GM23248 (cell line): ENCODE data around the gene CCL18.

Experiments
- EZH2 ChIP-seq: fragments of 200-600 bp; sonication (generic); IDR thresholded peaks from 2 replicates; pipeline ENCODE4 v1.6.1; 2018; ENCODE audit warnings: antibody characterized with exemption, mild to moderate bottlenecking; ENCODE audit not compliant: insufficient read depth, poor library complexity, severe bottlenecking
- EZH2phosphoT487 ChIP-seq: fragments of 200-600 bp; sonication (generic); IDR thresholded peaks from 2 replicates; pipeline ENCODE4 v1.6.1; 2018; ENCODE audit warnings: antibody characterized with exemption, moderate library complexity, mild to moderate bottlenecking, low read depth; ENCODE audit not compliant: insufficient read depth

GRCh38 chr17:36071751-36072150, 7.7 kb downstream of the CCL18 start:
- no peak for TF ChIP-seq EZH2phosphoT487
- no peak for TF ChIP-seq EZH2
